GM04503 (cell line): ENCODE data around the gene HLF.

ENCODE experiments used
- DNase-seq: peaks from one replicate; pipeline ENCODE4 v3.0.0-alpha.2; 2012; ENCODE audit warnings: low read depth

HLF gene

GRCh38 chr17:55264645-55265298, at the start of gene HLF:
TSS of gene HLF (plus strand) at chr17:55264960. CDS start at chr17:55265485, 525 bp downstream.
- DNase-seq: no peak

GRCh38 chr17:55215711-55216110, 49.0 kb upstream of the HLF start:
- no peak for DNase-seq

DNA sequence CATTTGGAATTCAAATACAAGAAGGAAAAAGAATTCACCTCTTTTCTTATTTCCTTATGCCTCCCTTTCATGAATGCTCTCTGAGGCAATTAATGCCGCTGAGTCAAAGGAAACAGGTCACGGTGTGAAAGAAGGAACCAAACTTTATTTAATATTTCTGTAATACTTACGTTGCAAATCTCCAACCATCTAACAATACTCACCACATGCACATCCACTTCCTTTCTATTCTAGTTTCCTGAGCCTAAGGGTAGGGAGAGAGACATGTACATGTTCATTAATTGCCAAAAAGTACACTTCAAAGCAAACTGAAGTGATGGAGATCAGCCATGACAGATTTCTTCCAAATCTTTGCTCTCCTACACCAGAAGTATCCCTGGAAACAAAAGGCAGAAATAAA, 47.9 kb upstream of the HLF start:
- DNase-seq: no peak

DNA sequence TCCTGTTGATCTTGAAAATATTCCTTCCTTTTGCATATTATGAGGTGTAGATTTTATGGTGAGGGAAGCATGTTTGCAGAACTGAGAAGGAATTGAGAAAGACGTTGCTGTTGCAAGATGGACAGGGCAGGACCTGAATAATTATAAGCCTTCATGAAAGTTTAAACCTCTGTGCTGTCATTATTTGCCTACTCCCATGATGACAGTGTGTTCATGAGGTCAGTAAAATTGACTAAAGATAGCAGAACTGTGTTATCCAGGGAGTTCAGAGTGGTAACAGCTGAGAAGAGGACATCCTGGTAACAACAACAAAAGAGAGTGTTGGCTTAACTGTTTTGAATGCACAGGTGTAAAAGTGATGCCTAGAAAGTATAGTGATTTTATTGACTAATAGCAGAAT, 45.3 kb upstream of the HLF start:
- DNase-seq: no peak

DNA sequence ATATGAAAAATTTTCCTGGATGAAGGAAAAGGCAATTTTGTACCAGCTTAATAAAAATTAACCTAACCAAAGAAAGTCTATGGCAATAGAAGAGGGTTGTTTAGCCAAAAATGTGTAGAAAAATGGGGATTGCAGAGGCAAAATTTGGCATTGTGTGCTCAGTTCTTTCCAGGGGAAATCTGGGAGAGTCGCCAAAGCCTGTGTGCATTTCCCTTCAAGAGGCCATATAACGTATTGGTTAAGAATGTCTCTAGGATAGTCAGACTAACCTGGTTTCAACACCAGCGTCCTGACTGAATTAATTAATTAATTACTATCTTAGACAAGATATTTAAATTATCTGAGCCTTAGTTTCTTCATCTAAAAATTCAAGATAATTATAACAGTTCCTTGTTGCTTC, 44.8 kb upstream of the HLF start:
- DNase-seq: no peak

DNA sequence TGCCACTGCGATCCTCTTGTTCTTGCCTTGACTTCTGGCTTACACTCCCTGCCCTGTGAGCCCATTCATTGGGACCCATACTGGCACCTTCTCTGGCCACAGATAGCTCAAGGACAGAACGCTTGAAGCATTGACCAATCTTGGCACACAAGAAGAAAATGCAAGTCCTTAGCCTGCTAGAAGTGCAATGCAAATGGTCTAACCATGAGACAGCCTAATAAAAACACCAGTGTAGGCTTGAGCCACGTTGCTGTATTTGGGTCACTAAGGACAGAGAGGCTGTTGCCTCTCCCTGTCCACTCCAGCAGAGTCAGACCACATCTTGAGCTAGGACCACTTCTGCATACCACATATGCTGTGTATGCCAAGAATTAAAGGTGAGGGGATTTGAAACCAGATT, 41.2 kb upstream of the HLF start:
- DNase-seq: no peak

- no peak for DNase-seq
Observed at GRCh38 chr17:55224746-55225145, 40.0 kb upstream of the HLF start.

DNA sequence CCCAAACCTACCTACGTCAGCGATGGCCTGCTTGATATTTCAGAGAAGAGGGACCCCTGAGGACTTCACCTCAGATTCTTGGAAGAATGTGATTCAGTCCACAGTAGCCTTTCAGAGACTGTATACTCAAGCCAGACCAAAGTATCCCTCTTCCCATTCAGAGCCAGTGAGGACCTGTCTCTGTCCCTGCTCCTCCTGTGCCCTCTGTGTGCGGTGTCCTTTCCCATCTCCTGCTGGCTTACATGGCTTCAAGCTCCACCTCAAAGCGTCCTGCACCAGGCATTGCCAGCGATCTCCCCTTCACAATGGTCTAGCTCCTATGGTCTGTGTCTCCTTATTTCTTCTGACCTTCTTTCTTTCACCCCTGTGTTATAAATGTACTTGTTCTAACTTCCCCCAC, 39.5 kb upstream of the HLF start:
- DNase-seq: no peak

DNA sequence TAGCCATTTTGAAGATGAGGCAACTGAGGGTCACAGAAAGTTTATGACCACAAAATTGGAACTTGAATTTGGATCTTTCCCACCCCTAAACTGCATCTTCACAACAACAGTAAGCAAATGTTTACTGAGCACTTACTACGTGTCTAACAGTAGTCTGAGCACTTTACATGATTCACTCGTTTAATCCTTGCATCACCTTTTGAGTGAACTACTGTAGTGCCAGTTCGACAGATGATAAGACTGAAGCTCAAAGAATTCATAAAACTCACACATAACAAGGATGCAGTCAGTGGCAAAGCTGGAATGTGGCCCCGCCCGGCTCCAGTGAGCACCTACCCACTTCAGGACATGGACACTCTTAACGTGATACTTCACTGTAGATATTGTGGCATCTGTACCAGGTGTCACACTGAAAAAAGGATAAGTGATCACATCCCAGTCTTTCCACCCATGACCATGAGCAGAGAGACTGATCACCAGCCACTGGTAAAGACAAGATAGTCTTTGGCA, 36.0 kb upstream of the HLF start:
- no peak for DNase-seq

DNA sequence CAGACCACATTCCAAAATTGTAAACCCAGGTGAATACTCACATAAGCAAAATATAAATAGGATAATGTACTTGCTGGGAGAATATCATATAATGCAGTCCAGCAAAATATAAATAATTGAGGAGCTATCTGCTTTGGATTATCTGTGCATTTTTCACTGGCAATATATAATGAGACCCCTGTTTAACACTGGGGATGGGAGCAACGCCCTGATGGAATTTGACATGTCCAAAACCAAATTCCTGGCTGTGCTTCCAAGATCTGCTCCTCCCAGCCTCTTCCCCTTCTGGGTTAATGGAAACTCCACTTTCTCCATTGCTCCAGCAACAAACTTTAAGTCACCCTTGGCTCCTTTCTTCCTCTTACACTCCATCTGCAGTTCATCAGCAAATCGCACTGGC, 35.5 kb upstream of the HLF start:
- DNase-seq: no peak

GRCh38 chr17:55230716-55231115, 34.0 kb upstream of the HLF start:
- DNase-seq: no peak

DNA sequence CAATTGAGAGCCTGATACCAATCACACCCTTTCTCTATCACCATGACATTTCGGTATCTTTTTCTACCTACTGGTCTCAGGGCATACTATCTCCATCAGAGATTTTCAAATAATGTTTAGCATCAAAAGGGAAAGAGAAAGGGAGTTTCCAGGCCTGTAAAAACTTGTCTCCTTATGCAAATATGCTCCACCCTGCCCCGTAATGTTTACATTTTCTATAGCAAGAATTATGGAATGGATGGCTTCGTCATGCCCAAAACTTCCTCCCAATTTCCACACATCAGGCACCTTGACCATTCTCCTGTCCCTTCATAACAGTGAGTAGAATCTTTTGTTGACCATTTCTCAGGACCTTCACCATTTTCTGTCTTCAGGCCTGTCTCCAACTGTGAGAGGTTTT, 30.9 kb upstream of the HLF start:
- no peak for DNase-seq

GRCh38 chr17:55236316-55236715, 28.4 kb upstream of the HLF start:
- no peak for DNase-seq

- no peak for DNase-seq
Observed at GRCh38 chr17:55237268-55237667, 27.5 kb upstream of the HLF start.

GRCh38 chr17:55237841-55238178, 26.9 kb upstream of the HLF start:
- no peak for DNase-seq

GRCh38 chr17:55238179-55238930, 26.4 kb upstream of the HLF start:
- peak; percentile 34 for DNase-seq

DNA sequence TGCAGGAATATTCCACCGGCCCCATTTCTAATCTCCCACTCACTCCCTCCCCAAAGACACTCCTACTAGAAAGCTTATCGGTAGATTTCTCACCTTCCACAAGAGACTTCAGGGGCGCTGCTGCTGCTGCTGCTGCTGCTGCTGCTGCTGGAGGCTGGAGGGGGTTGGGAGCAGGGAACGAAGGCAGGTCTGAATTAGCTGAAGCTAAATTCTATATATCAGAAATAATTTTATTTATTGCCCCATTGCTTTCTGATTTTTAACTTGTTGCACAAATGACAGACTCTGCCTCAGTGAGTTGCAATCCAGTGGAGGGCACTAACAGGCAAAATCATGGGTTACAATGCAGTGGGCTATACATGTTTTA, 25.8 kb upstream of the HLF start:
- DNase-seq: no peak

DNA sequence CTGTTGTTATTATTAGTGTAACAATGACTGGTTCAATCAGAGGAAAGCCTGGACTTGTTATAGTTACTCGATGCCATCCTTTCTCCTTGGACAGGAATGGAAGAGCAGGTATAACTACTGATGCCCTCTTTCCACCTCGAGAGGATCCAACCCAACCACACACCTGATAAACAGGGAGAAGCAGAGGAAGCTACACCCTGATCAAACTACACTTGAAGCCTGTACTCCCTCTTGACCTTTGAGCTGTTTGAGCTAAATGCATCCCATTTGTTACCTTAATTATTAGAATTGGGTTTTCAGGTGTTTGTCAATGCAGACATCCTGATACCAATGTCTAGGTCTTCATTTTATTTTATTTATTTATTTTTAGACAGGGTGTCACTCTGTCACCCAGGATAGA, 23.7 kb upstream of the HLF start:
- no peak for DNase-seq

DNA sequence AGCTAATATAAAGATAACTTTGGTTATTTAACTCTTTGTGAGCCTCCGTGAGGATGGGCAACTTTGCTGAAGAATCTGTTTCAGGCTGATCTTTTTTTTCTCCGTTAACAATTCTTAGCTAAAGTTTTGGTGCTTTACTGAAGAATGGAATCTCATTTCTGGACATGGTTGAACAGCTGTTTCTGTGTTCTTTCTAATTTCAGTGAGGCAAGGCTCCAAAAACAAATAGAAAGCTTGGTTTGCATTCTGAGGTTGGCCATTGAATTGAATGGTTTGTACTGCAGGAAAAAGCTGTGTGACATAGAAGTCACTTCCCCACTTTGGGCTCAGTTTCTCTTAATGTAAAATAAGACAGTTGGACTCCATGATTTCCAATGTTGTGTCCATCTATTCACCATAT, 22.3 kb upstream of the HLF start:
- DNase-seq: no peak

DNA sequence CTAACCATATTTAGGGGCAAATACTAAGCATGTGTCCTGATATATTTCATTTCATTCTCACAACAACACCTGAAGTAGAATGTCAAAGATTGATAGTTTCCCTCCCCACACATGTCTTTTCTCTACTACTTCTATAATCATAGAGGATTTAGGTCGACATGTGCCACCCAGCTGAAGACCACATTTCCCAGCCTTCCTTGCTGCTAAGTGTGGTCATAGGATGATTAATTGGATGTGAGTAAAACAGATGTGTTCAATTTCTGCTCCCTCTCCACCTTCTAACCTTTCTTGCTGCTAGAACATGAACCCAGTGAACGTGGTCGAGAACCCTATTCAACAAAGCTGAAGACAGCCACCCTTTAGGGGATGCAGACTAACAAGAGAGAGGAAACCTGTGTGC, 18.8 kb upstream of the HLF start:
- no peak for DNase-seq

- no peak for DNase-seq
Observed at GRCh38 chr17:55246583-55246982, 18.2 kb upstream of the HLF start.

DNA sequence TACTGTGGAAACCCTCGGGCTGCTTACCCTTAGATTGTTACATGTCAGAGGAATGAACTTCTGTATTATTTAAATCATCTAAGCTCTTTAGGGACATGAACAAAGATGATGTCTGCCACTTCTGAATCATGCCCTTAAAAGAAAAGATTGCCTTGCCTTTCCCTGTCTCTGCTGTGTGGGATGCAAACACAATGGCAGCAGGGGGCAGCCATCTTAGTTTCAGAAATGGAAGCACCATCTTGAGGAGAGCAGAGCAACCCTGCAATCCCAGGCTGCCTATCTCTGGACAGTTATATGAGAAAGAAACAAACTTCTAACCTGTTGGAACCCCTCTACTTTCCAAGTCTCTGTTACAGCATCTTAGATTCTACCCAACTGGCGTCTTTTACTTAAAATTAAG, 16.7 kb upstream of the HLF start:
- DNase-seq: no peak

GRCh38 chr17:55249861-55250260, 14.9 kb upstream of the HLF start:
- DNase-seq: no peak

- DNase-seq: no peak
Observed at GRCh38 chr17:55254375-55254774, 10.4 kb upstream of the HLF start.
